T follicular helper cell (primary cell): ENCODE results near the gene HS6ST1.

Source experiments
- DNase-seq: peaks from one replicate; pipeline ENCODE4 v3.0.0-alpha.2; 2020; ENCODE audit warnings: low read depth

HS6ST1 gene

DNA sequence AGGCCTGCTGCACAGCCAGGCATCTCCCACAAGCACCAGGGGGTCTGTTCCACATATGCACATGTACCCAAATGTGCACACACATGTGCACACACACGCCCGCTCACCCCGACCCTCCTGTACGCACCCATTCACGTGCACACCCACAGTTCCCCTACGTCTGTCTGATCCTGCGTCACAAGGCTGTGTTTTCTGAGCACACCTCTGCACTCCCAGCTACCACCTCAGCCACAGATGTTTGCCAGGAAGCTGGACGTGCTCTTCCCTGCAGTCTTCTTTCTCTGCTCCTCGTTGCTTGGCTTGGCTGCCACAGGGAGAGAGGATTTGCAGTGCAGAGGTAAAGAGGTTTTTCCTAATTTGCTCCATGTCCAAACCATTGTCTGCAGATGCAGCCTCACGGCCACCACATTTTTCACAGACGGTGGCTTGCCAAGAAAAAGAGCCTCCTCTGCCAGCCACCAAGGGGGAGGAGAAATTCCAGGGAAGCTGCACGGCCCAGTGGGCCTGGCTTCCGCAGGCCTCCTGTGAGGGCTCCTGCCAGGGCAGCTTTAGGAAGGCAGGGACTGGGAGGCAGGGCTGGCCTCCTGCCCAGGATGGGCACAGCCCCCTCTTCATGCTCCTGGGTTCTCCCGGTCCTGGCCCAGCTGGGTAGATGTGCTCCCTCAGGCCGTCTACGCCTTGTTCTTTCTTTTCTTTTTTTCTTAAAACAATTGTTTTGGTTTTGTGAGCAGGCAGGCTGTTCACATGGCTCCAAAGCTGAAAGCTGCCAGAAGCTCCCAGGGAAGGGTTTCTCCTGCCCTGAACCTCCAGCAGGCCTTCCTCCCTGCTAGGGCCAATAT, 29.3 kb upstream of the HS6ST1 start:
- no peak for DNase-seq

GRCh38 chr2:128347171-128347558, 28.5 kb upstream of the HS6ST1 start:
- DNase-seq = no peak

- DNase-seq = no peak
Measured at GRCh38 chr2:128346291-128347170, 27.9 kb upstream of the HS6ST1 start.

DNA sequence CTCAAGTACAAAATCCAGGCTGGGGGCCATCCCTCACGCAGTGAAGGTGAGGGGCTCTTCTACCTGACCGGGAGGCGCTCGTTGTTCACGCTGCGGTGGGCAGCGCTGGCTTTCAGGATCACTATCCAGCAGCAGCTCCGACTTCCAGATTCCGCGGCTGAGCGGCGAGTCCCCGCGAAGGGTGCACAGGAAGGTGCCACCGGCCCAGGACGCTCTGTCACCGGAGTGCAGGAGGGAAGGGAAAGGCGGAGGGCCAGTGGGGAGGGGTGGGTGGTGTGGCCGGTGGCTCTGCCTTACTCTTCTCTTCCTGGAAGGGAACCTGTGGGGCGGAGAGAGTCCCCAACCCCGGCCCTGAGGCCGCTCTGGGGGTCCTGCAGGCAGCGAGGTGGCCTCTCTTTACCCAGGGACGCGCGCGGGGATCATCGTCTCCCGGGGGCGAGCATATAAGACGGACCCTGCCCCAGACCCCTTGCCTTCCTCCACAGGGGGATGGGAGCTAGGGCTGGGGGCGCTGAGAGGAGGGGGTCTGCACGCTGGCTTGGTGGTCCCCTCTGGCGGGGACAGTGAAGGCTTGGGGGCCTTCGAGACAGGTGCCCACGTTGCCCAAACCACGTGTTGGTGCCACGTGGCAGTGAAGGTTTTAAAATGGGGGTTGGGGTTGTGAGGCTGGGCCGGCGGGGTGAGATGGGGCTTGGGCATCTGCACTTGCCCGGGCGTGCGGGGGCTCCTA, 26.9 kb upstream of the HS6ST1 start:
- no peak for DNase-seq

GRCh38 chr2:128344101-128344500, 25.4 kb upstream of the HS6ST1 start:
- no peak for DNase-seq

GRCh38 chr2:128343459-128343858, 24.8 kb upstream of the HS6ST1 start:
- DNase-seq = no peak

DNA sequence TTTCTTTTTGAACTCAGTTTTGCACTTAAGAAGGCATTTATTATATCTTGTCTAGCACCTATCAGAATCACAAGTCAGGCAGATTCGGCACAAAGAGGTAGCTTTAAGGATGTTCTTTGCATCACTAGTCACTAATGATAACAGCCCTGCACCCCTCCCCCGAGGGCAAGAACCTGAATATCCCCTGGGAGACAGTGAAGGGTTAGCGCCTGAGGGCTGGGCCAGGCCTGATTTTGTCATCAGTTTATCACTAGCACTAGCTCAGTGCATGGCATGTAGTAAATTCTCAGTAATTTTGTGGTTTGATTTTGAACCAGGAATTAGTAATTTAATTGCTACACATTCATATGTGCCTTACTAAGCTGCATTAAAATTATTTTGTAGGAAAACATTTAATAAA, 23.9 kb upstream of the HS6ST1 start:
- no peak for DNase-seq

- no peak for DNase-seq
Measured at GRCh38 chr2:128341621-128342020, 23.0 kb upstream of the HS6ST1 start.

GRCh38 chr2:128332091-128332634, 13.5 kb upstream of the HS6ST1 start:
- DNase-seq = no peak

GRCh38 chr2:128330583-128330982, 11.9 kb upstream of the HS6ST1 start:
- no peak for DNase-seq

GRCh38 chr2:128329607-128330006, 10.9 kb upstream of the HS6ST1 start:
- no peak for DNase-seq

DNA sequence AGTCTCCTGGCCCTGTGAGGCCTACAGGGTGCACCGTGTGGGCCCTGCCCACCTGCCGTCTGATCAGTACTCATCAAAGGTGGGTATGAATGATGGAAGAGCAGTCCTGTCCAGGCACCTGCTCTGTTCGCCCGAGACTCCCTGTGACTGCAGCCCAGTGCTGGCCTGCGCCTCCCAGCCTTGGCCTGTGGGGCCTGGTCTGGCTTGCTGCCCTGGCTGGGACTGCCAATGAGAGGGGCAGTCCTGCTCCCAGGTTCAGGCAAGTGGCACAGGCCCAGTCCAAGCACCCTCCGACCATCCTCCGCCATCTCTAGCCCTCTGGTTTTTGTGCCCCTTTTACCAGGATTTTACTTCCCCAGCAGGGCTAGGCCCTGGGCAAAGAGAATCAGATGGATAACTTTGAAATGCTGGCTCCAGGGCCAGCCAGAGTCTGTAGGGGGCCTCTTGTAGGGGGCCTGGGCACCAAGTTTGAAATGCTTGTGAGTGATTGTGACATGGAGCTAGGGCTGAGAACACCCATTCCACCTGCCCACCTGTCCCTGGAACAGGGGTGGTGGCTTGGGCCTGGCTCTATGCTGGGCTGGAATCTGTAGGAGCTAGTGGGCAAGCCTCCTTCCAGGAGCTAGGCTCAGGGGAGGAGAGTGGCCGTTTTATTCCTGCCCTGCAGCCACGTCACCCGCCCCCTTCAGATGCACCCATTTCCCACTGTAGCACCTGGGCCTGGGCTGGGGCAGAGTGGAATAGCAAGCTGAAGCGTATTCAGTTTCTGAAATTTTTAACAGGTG, 8.7 kb upstream of the HS6ST1 start:
- DNase-seq = no peak

- no peak for DNase-seq
Measured at GRCh38 chr2:128326346-128326745, 7.7 kb upstream of the HS6ST1 start.

- DNase-seq = no peak
Measured at GRCh38 chr2:128325611-128326181, 7.0 kb upstream of the HS6ST1 start.

DNA sequence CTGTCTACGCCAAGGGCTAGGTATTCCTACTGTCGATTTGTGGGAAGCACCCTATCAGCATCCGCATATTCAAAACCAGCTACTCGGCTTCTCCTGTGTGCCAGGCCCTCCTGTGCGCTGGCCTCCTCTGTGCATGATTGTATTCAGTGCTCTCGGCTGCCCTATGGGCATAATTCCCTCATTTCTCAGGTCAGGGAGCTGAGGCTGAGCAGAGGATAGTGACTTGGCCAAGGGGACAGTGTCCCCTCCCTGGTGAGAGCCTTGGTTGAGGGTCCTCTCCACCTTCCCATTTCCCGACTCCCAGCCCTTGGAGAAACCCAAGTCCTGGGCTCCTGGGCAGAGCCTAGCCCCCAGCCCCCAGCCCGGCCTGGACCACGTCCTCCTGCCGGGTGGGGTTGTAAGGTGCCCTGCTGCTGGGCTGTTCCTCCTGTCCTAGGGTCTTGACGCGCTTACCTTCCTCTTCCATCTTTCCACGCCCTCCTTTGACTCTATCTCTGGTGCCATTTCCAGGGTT, 6.3 kb upstream of the HS6ST1 start:
- DNase-seq = no peak

DNA sequence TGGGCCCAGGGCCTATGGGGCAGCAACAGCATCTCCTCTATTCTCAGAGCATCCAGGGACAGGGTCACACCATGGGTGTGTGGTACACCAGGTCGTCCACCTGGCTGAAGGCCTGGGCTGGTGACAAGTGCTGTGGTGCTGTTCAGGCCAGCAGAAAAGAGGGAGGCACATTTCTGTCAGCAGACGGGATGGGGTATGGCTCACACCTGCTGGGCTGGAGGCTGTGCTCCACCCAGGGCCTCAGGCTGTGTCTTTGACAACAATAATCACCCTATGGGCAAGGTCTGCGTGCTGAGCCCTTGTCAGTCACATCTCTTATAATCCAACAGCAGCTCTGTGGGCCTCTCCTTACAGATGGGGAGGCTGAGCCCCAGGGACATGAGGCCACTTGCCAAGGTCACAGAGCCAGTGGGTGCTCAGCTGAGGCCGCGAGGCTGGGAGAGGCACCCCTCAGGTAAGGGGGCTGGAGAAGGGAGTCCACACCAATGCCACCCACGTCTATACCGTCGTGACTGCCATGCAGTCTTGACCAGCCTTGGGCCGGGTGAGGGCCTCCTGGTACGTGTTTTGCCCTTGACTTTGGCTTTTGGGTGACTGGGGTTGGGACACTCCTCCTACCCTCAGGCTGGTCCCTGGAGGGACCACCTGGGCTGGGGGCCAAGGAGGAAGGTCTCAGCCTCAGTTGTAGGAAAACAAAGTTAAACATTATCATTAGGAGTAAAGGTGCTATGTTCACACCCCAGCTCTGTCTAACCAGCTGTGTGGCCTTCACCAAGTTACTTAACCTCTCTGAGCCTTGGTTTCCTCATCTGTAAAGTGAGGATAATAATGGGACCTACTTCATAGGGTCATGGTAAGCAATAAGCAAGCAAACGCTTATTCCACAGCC, 5.6 kb upstream of the HS6ST1 start:
- no peak for DNase-seq

DNA sequence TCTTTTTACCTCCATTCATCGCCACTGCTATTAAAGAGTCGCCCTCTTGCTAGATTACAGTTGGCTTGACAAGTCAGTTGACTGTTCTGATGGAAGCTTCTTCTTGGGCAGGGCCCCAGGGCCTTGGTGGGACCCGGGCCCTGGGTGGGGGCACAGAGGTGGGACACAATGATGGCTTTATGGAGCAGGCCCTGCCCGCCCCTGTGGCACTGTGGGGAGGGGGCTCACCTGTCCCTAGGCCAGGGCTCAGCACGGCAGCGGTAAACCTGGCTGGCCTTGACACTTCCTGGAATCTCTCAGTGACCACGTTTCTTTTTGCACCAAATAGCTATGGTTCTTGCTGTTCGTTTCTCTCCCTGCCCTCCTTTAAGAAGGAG, 4.9 kb upstream of the HS6ST1 start:
- no peak for DNase-seq

GRCh38 chr2:128322715-128323554, 4.3 kb upstream of the HS6ST1 start:
- DNase-seq = no peak
